Thoracic aorta (tissue), 2 donors: ENCODE results near the gene CAMK2A. TPM values are rescaled to one million over a fixed set of nuclear protein-coding genes. Genes with fewer than 3 reads are reported as not detected.

Experiments used
- ATAC-seq: fragments of 150-250 bp; one replicate; pipeline ENCODE4 v1.8.0; 2017; ENCODE audit warnings: low read depth; ENCODE audit not compliant: insufficient number of reproducible peaks, low FRiP score
- DNase-seq: peaks from one replicate; pipeline ENCODE4 v3.0.0-alpha.2; 2020; ENCODE audit warnings: low spot score
- H3K27ac ChIP-seq, 2 donors: fragments of 200-600 bp; sonication (generic); 1 replicate in 1 of 2; 2 replicates in 1 of 2; pipeline ENCODE4 v1.5.1; 2016; ENCODE audit warnings: mild to moderate bottlenecking in 2 of 2, moderate library complexity in 2 of 2
- H3K27me3 ChIP-seq: fragments of 200-600 bp; sonication (generic); replicated peaks from 2 replicates; pipeline ENCODE4 v1.6.0; 2016; ENCODE audit warnings: mild to moderate bottlenecking; ENCODE audit not compliant: insufficient read depth
- H3K36me3 ChIP-seq: fragments of 200-600 bp; sonication (generic); one replicate; pipeline ENCODE4 v1.5.1; 2016
- H3K4me1 ChIP-seq, 2 donors: fragments of 200-600 bp; sonication (generic); 1 replicate in 1 of 2; 2 replicates in 1 of 2; pipeline versions ENCODE4 v1.5.1 to v1.6.0; 2016; ENCODE audit warnings: low read depth in 2 of 2, mild to moderate bottlenecking in 1 of 2; ENCODE audit not compliant: control insufficient read depth in 1 of 2
- H3K4me3 ChIP-seq: fragments of 200-600 bp; sonication (generic); 2 replicates; pipeline ENCODE4 v1.5.1; 2016; ENCODE audit warnings: mild to moderate bottlenecking
- H3K9me3 ChIP-seq: fragments of 200-600 bp; sonication (generic); 2 replicates; pipeline ENCODE4 v1.5.1; 2016
- CTCF ChIP-seq: fragments of 200-600 bp; sonication (generic); IDR thresholded peaks from one replicate; pipeline ENCODE4 v1.5.1; 2019; ENCODE audit warnings: antibody characterized with exemption
- total RNA-seq, 2 donors: library from RNA; depleted of rRNA; stranded (reverse); fragments of >200 nt; gene quantifications; one replicate each; pipeline versions ENCODE4 v1.1.0 to v1.2.3, GENCODE V29; 2016

The CAMK2A gene
- total RNA-seq, 2 donors from 2014 or later = 0.35 TPM; not detected in 1

GRCh38 chr5:150325426-150325825 lies 35.9 kb upstream of the CAMK2A start:
- ATAC-seq (no peak), DNase-seq (no peak)
- Histone ChIP-seq H3K36me3 (no peaks in the 10 kb centered on the region), H3K4me3 (no peak overlapping the region), H3K27ac (no peak overlapping the region), H3K27me3 (no peaks in the 10 kb centered on the region), H3K4me1 (peaks cover 0 to 10% of the 10 kb centered on the region in 2 donors), H3K9me3 (no peaks in the 10 kb centered on the region)
- no peak for TF ChIP-seq CTCF

GRCh38 chr5:150323819-150324218 lies 34.2 kb upstream of the CAMK2A start:
- Histone ChIP-seq H3K36me3 (no peaks in the 10 kb centered on the region), H3K27ac (no peak overlapping the region), H3K4me3 (no peak overlapping the region), H3K9me3 (no peaks in the 10 kb centered on the region), H3K27me3 (no peaks in the 10 kb centered on the region), H3K4me1 (no peaks in the 10 kb centered on the region)
- no peak for DNase-seq
- no peak for TF ChIP-seq CTCF
- ATAC-seq = no peak

GRCh38 chr5:150323092-150323491 lies 33.5 kb upstream of the CAMK2A start:
- no peak overlapping the region for H3K4me3 ChIP-seq
- TF ChIP-seq CTCF = no peak
- no peaks in the 10 kb centered on the region for H3K9me3 ChIP-seq
- H3K27me3 ChIP-seq = no peaks in the 10 kb centered on the region
- no peaks in the 10 kb centered on the region for H3K4me1 ChIP-seq
- H3K36me3 ChIP-seq = no peaks in the 10 kb centered on the region
- H3K27ac ChIP-seq = no peak overlapping the region
- ATAC-seq (no peak), DNase-seq (no peak)

- TF ChIP-seq CTCF = no peak
- Histone ChIP-seq H3K27me3 (no peaks in the 10 kb centered on the region), H3K27ac (no peak overlapping the region), H3K36me3 (no peaks in the 10 kb centered on the region), H3K4me3 (no peak overlapping the region), H3K4me1 (no peaks in the 10 kb centered on the region), H3K9me3 (no peaks in the 10 kb centered on the region)
- no peak for DNase-seq
- no peak for ATAC-seq
Observed at GRCh38 chr5:150322202-150322601, 32.6 kb upstream of the CAMK2A start.

- DNase-seq = no peak
- ATAC-seq = no peak
- Histone ChIP-seq H3K36me3 (no peaks in the 10 kb centered on the region), H3K4me3 (no peak overlapping the region), H3K9me3 (no peaks in the 10 kb centered on the region), H3K4me1 (no peaks in the 10 kb centered on the region), H3K27ac (no peak overlapping the region), H3K27me3 (no peaks in the 10 kb centered on the region)
- no peak for TF ChIP-seq CTCF
Observed at GRCh38 chr5:150321784-150322183, 32.2 kb upstream of the CAMK2A start.
